C4-2B (cell line): ENCODE results near the gene SHC3.

ENCODE experiments used
- H3K27ac ChIP-seq: fragments of 450-650 bp; 2 replicates; pipeline ENCODE4 v1.5.1; 2017
- ZFX ChIP-seq: fragments of 450-650 bp; IDR thresholded peaks from 2 replicates; pipeline ENCODE4 v1.6.1; 2017
- TF ChIP-seq, protein P1 (sequence below): fragments of 450-650 bp; conservative IDR thresholded peaks from 2 replicates; pipeline ENCODE4 v1.5.1; 2017; ENCODE audit warnings: mild to moderate bottlenecking

The SHC3 gene

DNA sequence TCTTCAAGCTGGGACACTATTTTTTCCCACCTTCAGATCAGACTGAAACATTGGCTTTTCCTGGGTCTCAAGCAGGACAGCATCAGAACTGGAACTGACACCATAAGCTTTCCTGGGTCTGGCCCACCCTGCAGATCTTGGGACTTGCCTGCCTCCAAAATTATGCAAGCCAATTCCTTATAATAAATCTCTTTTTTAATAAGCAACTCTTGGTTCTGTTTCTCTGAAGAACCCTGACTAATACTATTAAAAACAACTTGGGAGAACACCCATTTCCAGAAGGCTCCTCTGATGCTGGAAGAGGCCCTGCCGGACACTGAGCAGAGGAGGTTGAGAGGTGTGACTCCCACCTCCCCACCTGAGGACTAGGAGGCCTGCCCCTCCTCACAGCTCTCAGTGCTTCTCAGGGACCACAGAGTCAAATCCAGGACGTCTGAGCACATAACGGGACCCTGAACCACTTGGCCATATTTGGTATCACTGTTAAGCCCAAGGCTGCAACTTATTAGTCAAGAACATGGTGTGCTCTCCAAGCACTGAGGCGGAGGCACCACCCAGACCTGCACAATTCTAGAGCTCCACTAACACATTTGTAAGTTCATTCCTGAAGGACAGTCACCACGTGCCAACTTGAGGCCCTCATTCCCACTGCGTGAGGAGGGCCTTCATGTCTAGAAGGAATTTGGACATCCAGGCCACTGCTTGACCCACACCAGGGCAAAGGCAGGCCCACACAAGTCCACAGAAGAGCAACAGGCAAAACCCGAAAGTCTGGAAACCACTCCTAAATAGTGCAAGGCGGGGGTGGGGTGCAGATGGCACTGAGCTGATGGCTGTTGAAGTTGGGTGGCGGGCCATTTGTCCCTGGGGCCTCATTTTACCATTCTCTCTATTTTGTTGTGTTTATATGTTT, 9.5 kb downstream of the SHC3 start:
- no peak overlapping the region for H3K27ac ChIP-seq
- no peak for TF ChIP-seq ZFX
- TF ChIP-seq, protein P1, sequence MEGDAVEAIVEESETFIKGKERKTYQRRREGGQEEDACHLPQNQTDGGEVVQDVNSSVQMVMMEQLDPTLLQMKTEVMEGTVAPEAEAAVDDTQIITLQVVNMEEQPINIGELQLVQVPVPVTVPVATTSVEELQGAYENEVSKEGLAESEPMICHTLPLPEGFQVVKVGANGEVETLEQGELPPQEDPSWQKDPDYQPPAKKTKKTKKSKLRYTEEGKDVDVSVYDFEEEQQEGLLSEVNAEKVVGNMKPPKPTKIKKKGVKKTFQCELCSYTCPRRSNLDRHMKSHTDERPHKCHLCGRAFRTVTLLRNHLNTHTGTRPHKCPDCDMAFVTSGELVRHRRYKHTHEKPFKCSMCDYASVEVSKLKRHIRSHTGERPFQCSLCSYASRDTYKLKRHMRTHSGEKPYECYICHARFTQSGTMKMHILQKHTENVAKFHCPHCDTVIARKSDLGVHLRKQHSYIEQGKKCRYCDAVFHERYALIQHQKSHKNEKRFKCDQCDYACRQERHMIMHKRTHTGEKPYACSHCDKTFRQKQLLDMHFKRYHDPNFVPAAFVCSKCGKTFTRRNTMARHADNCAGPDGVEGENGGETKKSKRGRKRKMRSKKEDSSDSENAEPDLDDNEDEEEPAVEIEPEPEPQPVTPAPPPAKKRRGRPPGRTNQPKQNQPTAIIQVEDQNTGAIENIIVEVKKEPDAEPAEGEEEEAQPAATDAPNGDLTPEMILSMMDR, result no peak

DNA sequence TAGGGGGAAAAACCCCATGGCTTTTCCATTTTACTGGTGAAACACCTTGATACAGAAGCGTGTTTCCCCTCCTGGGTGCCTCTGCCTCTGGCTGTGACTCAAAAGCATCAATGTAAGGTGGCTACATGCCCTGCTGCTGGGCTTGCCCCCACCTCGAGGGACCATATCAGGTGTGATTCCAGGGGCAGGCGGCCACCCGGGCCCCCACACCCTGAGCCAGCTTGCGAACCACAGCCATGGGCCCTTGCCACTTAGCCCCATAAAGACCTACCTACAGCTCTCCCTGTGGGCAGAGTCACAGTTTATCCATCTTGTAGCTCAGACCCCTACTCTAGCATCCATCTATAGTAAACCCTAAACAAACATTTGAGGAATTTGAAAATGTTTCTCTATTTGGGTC, 10.8 kb downstream of the SHC3 start:
- H3K27ac ChIP-seq, result no peak overlapping the region
- TF ChIP-seq ZFX, result no peak
- TF ChIP-seq, protein P1, result no peak

DNA sequence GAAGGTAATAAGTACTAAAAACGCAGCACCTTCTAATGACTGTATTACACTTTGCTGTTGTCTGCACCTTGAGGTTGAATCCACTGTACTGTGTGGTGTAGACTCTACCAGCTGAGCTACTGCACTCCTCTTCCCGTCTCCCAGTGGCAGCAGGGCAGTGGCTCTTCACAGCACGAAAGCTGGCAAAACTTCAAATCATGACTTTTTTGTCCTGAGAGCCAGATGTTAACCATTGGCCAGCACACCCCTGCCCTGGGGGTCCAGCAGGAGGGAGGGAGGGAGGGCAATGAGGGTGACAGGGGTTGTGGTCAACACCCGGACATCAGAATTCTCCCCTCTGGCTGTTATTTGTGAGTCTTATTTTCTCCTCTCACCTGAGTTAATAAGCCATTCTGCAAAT, 11.8 kb downstream of the SHC3 start:
- no peak for TF ChIP-seq ZFX
- TF ChIP-seq, protein P1, result no peak
- H3K27ac ChIP-seq, result no peak overlapping the region

DNA sequence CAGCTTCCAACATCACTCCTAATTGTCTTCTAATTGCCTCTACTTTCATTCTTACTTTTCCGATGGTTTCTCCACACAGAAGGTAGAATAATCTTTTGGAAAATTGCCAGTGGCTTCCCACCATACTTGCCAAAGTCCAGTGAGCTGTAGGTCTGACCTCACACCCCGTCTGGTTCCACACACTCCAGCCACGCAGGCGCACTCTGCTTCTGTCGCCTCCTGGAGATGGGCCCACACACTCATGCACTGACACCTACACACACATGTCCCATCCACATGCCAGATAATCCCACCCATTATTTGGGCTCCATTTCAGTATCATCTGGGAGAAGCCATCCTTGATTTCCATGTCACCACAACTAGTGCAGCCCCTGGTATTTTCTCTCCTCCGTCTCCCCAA, 12.7 kb downstream of the SHC3 start:
- H3K27ac ChIP-seq, result no peak overlapping the region

DNA sequence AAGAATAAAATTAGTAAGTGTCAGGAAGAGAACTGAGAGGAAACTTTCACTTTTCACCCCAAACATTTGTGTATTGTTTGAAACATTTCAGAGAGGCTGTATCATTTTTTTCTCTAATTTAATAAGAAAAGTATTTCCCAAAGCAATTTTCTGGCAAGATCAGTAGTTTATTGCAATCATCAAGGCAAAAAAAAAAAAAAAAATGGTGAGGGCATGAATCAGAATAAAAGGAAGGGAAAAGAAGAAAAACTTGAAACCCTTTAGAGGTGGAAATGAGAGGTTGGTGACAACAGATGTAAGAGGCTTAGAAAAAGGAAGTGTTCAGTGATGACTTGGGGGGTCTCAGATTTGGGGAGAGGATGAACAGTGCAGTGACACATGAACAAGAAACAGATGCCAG, 13.3 kb downstream of the SHC3 start:
- TF ChIP-seq, protein P1, result no peak
- TF ChIP-seq ZFX, result no peak

More for the DNA sequence above, 12.7 kb downstream of the SHC3 start:
- TF ChIP-seq, protein P1, result no peak
- TF ChIP-seq ZFX, result no peak

DNA sequence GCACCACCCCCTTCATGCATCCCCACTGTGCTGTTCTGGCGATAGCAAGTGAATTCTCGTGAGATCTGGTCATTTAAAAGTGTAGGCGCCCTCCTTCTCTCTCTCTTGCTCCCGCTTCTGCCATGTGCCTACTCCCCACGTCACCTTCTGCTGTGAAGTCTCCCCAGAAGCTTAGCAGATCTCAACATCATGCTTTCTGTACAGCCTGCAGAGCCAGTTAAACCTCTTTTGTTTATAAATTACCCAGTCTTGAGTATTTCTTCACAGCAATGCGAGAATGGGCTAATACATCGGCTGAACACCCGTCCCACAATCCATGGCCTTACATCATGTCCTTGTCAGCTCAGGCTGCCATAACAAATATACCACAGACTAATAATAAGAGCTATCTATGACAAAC, 17.4 kb downstream of the SHC3 start:
- H3K27ac ChIP-seq, result no peak overlapping the region
- no peak for TF ChIP-seq ZFX
- TF ChIP-seq, protein P1, result no peak

More for the DNA sequence above, 13.3 kb downstream of the SHC3 start:
- H3K27ac ChIP-seq, result no peak overlapping the region

DNA sequence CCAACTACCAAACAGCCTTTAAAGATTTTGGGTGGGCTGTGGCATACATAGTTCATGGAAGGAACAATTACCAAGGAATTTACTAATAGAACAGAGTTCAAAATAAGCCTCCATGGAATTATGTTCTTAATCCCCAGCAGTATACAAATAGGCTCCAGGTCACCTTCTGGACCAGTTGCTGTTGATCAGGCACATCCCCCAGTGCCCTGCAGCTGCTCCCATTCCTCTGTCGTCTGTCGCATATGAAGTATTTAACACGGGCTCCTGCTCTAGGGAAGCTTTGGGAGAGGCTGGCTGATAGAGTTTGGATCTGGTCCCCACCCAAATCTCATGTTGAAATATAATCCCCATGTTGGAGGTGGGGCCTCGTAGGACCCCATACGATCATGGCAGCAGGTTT, 17.8 kb downstream of the SHC3 start:
- no peak overlapping the region for H3K27ac ChIP-seq
- TF ChIP-seq, protein P1, result no peak
- no peak for TF ChIP-seq ZFX
